CD14-positive monocyte (primary cell): Measurements from ENCODE around the gene TFEB. TPM values are rescaled to one million over a fixed set of nuclear protein-coding genes. Genes with fewer than 3 reads are reported as not detected.

Experiments used
- DNase-seq, 3 donors: peaks; one replicate each; pipeline ENCODE4 v3.0.0-alpha.2; 2011 to 2022
- H2AFZ ChIP-seq: 2 replicates; pipeline ENCODE4 v1.6.0; 2012; ENCODE audit warnings: mild to moderate bottlenecking, low read depth, low read length, inconsistent platforms; ENCODE audit not compliant: insufficient read depth, poor library complexity, severe bottlenecking
- H3K27ac ChIP-seq, 2 donors: 1 replicate in 1 of 2; 2 replicates in 1 of 2; pipeline ENCODE4 v1.5.1; 2012 to 2013; ENCODE audit warnings: low read length in 2 of 2, control low read depth in 1 of 2, inconsistent platforms in 1 of 2, low read depth in 1 of 2, mild to moderate bottlenecking in 1 of 2
- H3K27me3 ChIP-seq, 2 donors: one replicate each; pipeline versions ENCODE4 v1.6.0 to v1.6.1; 2011 to 2013; ENCODE audit warnings: low read length in 2 of 2; ENCODE audit not compliant: control insufficient read depth in 2 of 2, insufficient read depth in 2 of 2
- H3K36me3 ChIP-seq, 2 donors: replicated peaks in 1 of 2; 1 replicate in 1 of 2; 2 replicates in 1 of 2; pipeline versions ENCODE4 v1.5.1 to v1.6.1; 2012 to 2013; ENCODE audit warnings: low read length in 2 of 2, control low read depth in 1 of 2, inconsistent platforms in 1 of 2, mild to moderate bottlenecking in 1 of 2; ENCODE audit not compliant: insufficient read depth in 2 of 2, control insufficient read depth in 1 of 2
- H3K4me1 ChIP-seq, 2 donors: 1 replicate in 1 of 2; 2 replicates in 1 of 2; pipeline versions ENCODE4 v1.5.1 to v1.6.1; 2012 to 2013; ENCODE audit warnings: low read length in 2 of 2, control low read depth in 1 of 2, inconsistent platforms in 1 of 2, mild to moderate bottlenecking in 1 of 2, moderate library complexity in 1 of 2; ENCODE audit not compliant: insufficient read depth in 2 of 2, control insufficient read depth in 1 of 2
- H3K4me2 ChIP-seq: replicated peaks from 2 replicates; pipeline ENCODE3; 2012; ENCODE audit warnings: low read length, moderate library complexity, mild to moderate bottlenecking; ENCODE audit not compliant: poor library complexity, severe bottlenecking; ENCODE audit errors: extremely low read depth
- H3K4me3 ChIP-seq, 3 experiments: fragments of 200-600 bp in 1 of 3; sonication (generic) in 1 of 3; replicated peaks in 1 of 3; 1 replicate in 2 of 3; 2 replicates in 1 of 3; pipeline ENCODE4 v1.5.1; 2011 to 2013; ENCODE audit warnings: low read length in 3 of 3, mild to moderate bottlenecking in 3 of 3, control low read depth in 2 of 3, low read depth in 2 of 3, inconsistent platforms in 1 of 3, moderate library complexity in 1 of 3
- H3K79me2 ChIP-seq: 2 replicates; pipeline ENCODE4 v1.6.0; 2012; ENCODE audit warnings: mild to moderate bottlenecking, control low read depth, inconsistent platforms, low read length, moderate library complexity; ENCODE audit not compliant: insufficient read depth
- H3K9ac ChIP-seq: 2 replicates; pipeline ENCODE4 v1.6.0; 2017; ENCODE audit warnings: low read length, mild to moderate bottlenecking; ENCODE audit not compliant: insufficient read depth, poor library complexity, severe bottlenecking
- H3K9me3 ChIP-seq, 2 donors: replicated peaks in 1 of 2; 1 replicate in 1 of 2; 2 replicates in 1 of 2; pipeline versions ENCODE4 v1.5.1 to v1.6.1; 2012 to 2013; ENCODE audit warnings: low read length in 2 of 2, control low read depth in 1 of 2; ENCODE audit not compliant: control insufficient read depth in 1 of 2, insufficient read depth in 1 of 2
- H4K20me1 ChIP-seq: 2 replicates; pipeline ENCODE4 v1.6.0; 2012; ENCODE audit warnings: mild to moderate bottlenecking, low read length, control low read depth, moderate library complexity; ENCODE audit not compliant: insufficient read depth
- H3K27ac Mint-ChIP-seq, 7 donors: one replicate each; pipeline ENCODE4 v1.8.0; 2020; ENCODE audit warnings: mild to moderate bottlenecking in 7 of 7, mixed read lengths in 7 of 7, moderate library complexity in 6 of 7, inconsistent platforms in 2 of 7
- H3K27me3 Mint-ChIP-seq, 3 donors: one replicate each; pipeline ENCODE4 v1.8.0; 2021 to 2022; ENCODE audit warnings: low read depth in 3 of 3, mild to moderate bottlenecking in 3 of 3, mixed read lengths in 3 of 3, moderate library complexity in 3 of 3, inconsistent platforms in 1 of 3
- H3K36me3 Mint-ChIP-seq, 2 donors: one replicate each; pipeline ENCODE4 v1.8.0; 2020; ENCODE audit warnings: mixed read lengths in 2 of 2, inconsistent platforms in 1 of 2, mild to moderate bottlenecking in 1 of 2
- H3K4me1 Mint-ChIP-seq: one replicate; pipeline ENCODE4 v1.8.0; 2020; ENCODE audit warnings: mild to moderate bottlenecking, mixed read lengths
- H3K4me3 Mint-ChIP-seq, 2 donors: one replicate each; pipeline ENCODE4 v1.8.0; 2020; ENCODE audit warnings: mild to moderate bottlenecking in 2 of 2, mixed read lengths in 2 of 2, moderate library complexity in 1 of 2
- H3K9me3 Mint-ChIP-seq, 7 donors: one replicate each; pipeline ENCODE4 v1.8.0; 2020 to 2022; ENCODE audit warnings: mixed read lengths in 7 of 7, mild to moderate bottlenecking in 6 of 7, moderate library complexity in 6 of 7, inconsistent platforms in 2 of 7
- CTCF ChIP-seq: fragments of 200-600 bp; IDR thresholded peaks from one replicate; pipeline ENCODE4 v1.8.0; 2022; ENCODE audit warnings: antibody characterized with exemption, mild to moderate bottlenecking
- WGBS: methylation state at CpG from one replicate; pipeline ENCODE4 v1.1.5; 2013; ENCODE audit warnings: missing lambda C conversion rate; ENCODE audit not compliant: insufficient coverage; 5-methylcytosine and 5-hydroxymethylcytosine counted together
- intact Hi-C, 2 donors: fragments of 100-400 bp; cut with micrococcal nuclease; formaldehyde crosslinking; loops; one replicate each; pipeline versions ENCODE4 v1.15.0 to v1.15.1; 2023
- polyA plus RNA-seq, 3 donors: library from polyadenylated mRNA; depleted of rRNA in 1 of 3; unstranded in 2 of 3; stranded (reverse) in 1 of 3; fragments of 300-500 nt in 2 of 3; fragments of >200 nt in 1 of 3; fragmentation: Illumina TruSeq in 2 of 3; gene quantifications; 1 replicate in 2 of 3; 2 replicates in 1 of 3; pipeline ENCODE4 v1.2.3, GENCODE V29; 2012 to 2021

TFEB gene
- polyA plus RNA-seq, 3 donors: 42.6 to 60.0 (median 55.0) TPM

GRCh38 chr6:41638935-41639808, 96.2 kb downstream of the TFEB start:
- peaks cover 0 to 20% (median 4%) of the 10 kb centered on the region in 7 donors for H3K9me3 Mint-ChIP-seq
- Histone ChIP-seq H3K9ac (no peak overlapping the region), H2AFZ (no peak overlapping the region), H3K4me1 (peaks cover 5 to 17% of the 10 kb centered on the region in 2 donors), H3K27ac (no peak overlapping the region), H3K27me3 (peaks cover 11 to 52% of the 10 kb centered on the region in 2 donors), H3K4me3 (peak overlapping the region in 1 of 3 experiments; percentile 34), H4K20me1 (no peaks in the 10 kb centered on the region), H3K4me2 (peak overlapping the region; percentile 42), H3K9me3 (peaks cover 0 to 8% of the 10 kb centered on the region in 2 donors), H3K79me2 (no peaks in the 10 kb centered on the region), H3K36me3 (no peaks in the 10 kb centered on the region)
- DNase-seq: no peak
- 34% methylated on average over 20 of the region's 40 CpGs for WGBS
- TF ChIP-seq CTCF: no peak
- H3K27me3 Mint-ChIP-seq: peaks cover 55 to 79% (median 56%) of the 10 kb centered on the region in 3 donors
- intact Hi-C loops: no loop called here
- H3K27ac Mint-ChIP-seq: peak overlapping the region in 2 of 7 donors; percentile 46 to 66
- H3K4me3 Mint-ChIP-seq: peak overlapping the region; percentile 16 to 83
- peaks cover 23% of the 10 kb centered on the region for H3K4me1 Mint-ChIP-seq
- H3K36me3 Mint-ChIP-seq: peaks cover 0 to 4% of the 10 kb centered on the region in 2 donors

- peaks cover 55 to 80% (median 56%) of the 10 kb centered on the region in 3 donors for H3K27me3 Mint-ChIP-seq
- Histone ChIP-seq H2AFZ (no peak within 1 kb of the TSS), H3K4me2 (peak within 1 kb of the TSS; percentile 42), H3K36me3 (no peaks in the 10 kb centered on the region), H3K27me3 (peaks cover 11 to 52% of the 10 kb centered on the region in 2 donors), H3K9ac (no peak within 1 kb of the TSS), H3K4me3 (peak within 1 kb of the TSS in 1 of 3 experiments; percentile 34), H4K20me1 (no peaks in the 10 kb centered on the region), H3K27ac (no peak within 1 kb of the TSS), H3K4me1 (peaks cover 5 to 17% of the 10 kb centered on the region in 2 donors), H3K9me3 (peaks cover 0 to 8% of the 10 kb centered on the region in 2 donors), H3K79me2 (no peaks in the 10 kb centered on the region)
- no peak for TF ChIP-seq CTCF
- 1% methylated on average over 78 of the region's 86 CpGs for WGBS
- peak within 1 kb of the TSS; percentile 63 to 88 for H3K4me3 Mint-ChIP-seq
- H3K4me1 Mint-ChIP-seq: peaks cover 24% of the 10 kb centered on the region
- intact Hi-C loops: no loop called here
- peak within 1 kb of the TSS in 3 of 7 donors; percentile 46 to 66 (median 57) for H3K27ac Mint-ChIP-seq
- DNase-seq: no peak
- H3K9me3 Mint-ChIP-seq: peaks cover 0 to 20% (median 3%) of the 10 kb centered on the region in 7 donors
- peaks cover 0 to 4% of the 10 kb centered on the region in 2 donors for H3K36me3 Mint-ChIP-seq
These were observed 97.1 kb downstream of the TFEB start, which contains the start of gene MDFI for GRCh38 chr6:41638002-41638934. Gene MDFI (plus strand): TSS chr6:41638468. CDS start chr6:41638750, 282 bp downstream.
